ENCODE results near the gene CFAP161. TPM values are rescaled to one million over a fixed set of nuclear protein-coding genes. Genes with fewer than 3 reads are reported as not detected.

Gene CFAP161
- total and polyA plus RNA-seq, 8 donors: 0.08 to 0.25 (median 0.16) TPM; not detected in 1

DNA sequence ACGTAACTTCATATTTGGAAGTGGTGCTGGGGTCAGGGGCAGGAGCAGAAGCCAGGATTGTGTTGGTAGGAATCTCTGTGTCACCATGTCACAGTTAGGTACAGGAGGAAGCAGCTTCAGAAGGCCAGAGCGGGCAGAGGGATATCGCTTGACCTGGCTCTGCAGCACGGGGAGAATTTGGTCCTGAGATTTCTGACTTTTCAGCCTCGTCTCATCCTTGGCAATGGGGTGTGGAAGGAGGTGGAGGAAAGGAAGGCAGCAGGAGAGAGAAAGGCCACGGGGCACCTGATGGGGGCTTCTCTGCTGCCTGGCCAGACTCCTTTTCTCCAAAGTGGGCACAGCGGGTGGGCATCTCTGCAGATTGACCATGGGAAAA lies 63.2 kb downstream of the CFAP161 start:
- no peak overlapping the region for H3K4me3 ChIP-seq
- intact Hi-C loops (cut with DNase I): no loop called here
- H3K36me3 ChIP-seq: no peaks in the 10 kb centered on the region
- DNase-seq (no peak), FAIRE-seq (no peak), ATAC-seq (no peak)
- no peaks in the 10 kb centered on the region for H3K4me1 ChIP-seq
- WGBS, 2 donors: 84 to 86% methylated on average over 7 of the region's 7 CpGs
- H3K9me3 ChIP-seq: no peaks in the 10 kb centered on the region
- no peak for TF ChIP-seq CTCF (IDR thresholded peaks at IDR 0.05)
- H3K27me3 ChIP-seq: no peaks in the 10 kb centered on the region
- no peak overlapping the region for H3K27ac ChIP-seq

- TF ChIP-seq CTCF (IDR thresholded peaks at IDR 0.05): no peak
- intact Hi-C loops (cut with DNase I): no loop called here
- Histone ChIP-seq H3K36me3 (no peaks in the 10 kb centered on the region), H3K27ac (no peak overlapping the region), H3K9me3 (no peaks in the 10 kb centered on the region), H3K4me3 (no peak overlapping the region), H3K4me1 (no peaks in the 10 kb centered on the region), H3K27me3 (no peaks in the 10 kb centered on the region)
- no peak for FAIRE-seq
- 72 to 78% methylated on average over 7 of the region's 7 CpGs for WGBS, 2 donors
- ATAC-seq: no peak
- DNase-seq: no peak
Measured at GRCh38 chr15:81197688-81198281, 63.7 kb downstream of the CFAP161 start.

Other genes starting within 250 kb of the CFAP161 start
- gene MESD, start 144.5 kb upstream of the CFAP161 start, total RNA-seq: 10 to 100 TPM; 11.5 to 18.5 (median 14.0) TPM
- gene MESD, start 144.5 kb upstream of the CFAP161 start, polyA plus RNA-seq: 10 to 100 TPM; 10.5 to 13.0 TPM
- gene TLNRD1, start 133.3 kb upstream of the CFAP161 start, total RNA-seq: 10 to 100 TPM in 3 of 6 donors, 1 to 10 TPM in 3; 7.8 to 13.5 (median 10.0) TPM
- gene TLNRD1, start 133.3 kb upstream of the CFAP161 start, polyA plus RNA-seq: 1 to 10 TPM; 3.1 to 4.4 TPM
- 1 to 10 TPM in 5 of 6 donors, under 1 TPM in 1; 0.79 to 7.0 (median 2.6) TPM for gene IL16, start 62.6 kb downstream of the CFAP161 start, total RNA-seq
- 1 to 10 TPM; 2.2 to 2.5 TPM for gene IL16, start 62.6 kb downstream of the CFAP161 start, polyA plus RNA-seq
- 1 to 10 TPM; 1.1 to 2.9 (median 2.0) TPM for gene STARD5, start 189.9 kb downstream of the CFAP161 start, total RNA-seq
- gene STARD5, start 189.9 kb downstream of the CFAP161 start, polyA plus RNA-seq: 1 to 10 TPM; 3.8 to 4.0 TPM
- under 1 TPM in 1 of 6 donors, not detected in 5; 0.03 TPM for gene TMC3, start 239.9 kb downstream of the CFAP161 start, total RNA-seq
- gene TMC3, start 239.9 kb downstream of the CFAP161 start, polyA plus RNA-seq: under 1 TPM in 1 of 2 donors, not detected in 1; 0.05 TPM